IPS-18a (cell line): ENCODE data around the gene NARS2.
A peak's percentile ranks its signal among the peaks of the same experiment; 100 is the strongest.
"Not testable (repeated sequence)": the region's sequence is repeated elsewhere in the genome, so short reads cannot be mapped to it uniquely, and the experiment has no call there.

ENCODE experiments used
- H3K27ac ChIP-seq: one replicate; pipeline ENCODE4 v1.5.1; 2013; ENCODE audit warnings: low read length
- H3K27me3 ChIP-seq: one replicate; pipeline ENCODE4 v1.6.1; 2013; ENCODE audit warnings: mild to moderate bottlenecking, low read length; ENCODE audit not compliant: control insufficient read depth, insufficient read depth
- H3K36me3 ChIP-seq: one replicate; pipeline ENCODE4 v1.6.1; 2013; ENCODE audit warnings: low read depth, low read length; ENCODE audit not compliant: control insufficient read depth
- H3K4me1 ChIP-seq: one replicate; pipeline ENCODE4 v1.6.1; 2013; ENCODE audit warnings: low read depth, low read length; ENCODE audit not compliant: control insufficient read depth
- H3K4me3 ChIP-seq: one replicate; pipeline ENCODE4 v1.5.1; 2013; ENCODE audit warnings: low read length
- H3K9ac ChIP-seq: one replicate; pipeline ENCODE4 v1.6.1; 2013; ENCODE audit warnings: mild to moderate bottlenecking, low read length, moderate library complexity
- H3K9me3 ChIP-seq: one replicate; pipeline ENCODE4 v1.6.1; 2013; ENCODE audit warnings: low read depth, low read length; ENCODE audit not compliant: control insufficient read depth

Gene NARS2

GRCh38 chr11:78574386-78575381 is at the start of gene NARS2:
TSS of gene NARS2 (minus strand) at chr11:78574864. CDS start at chr11:78574488, 376 bp downstream.
- H3K36me3 ChIP-seq, result peaks cover 12% of the 10 kb centered on the region
- H3K27ac ChIP-seq, result no peak within 1 kb of the TSS
- peaks cover 9% of the 10 kb centered on the region for H3K4me1 ChIP-seq
- peak within 1 kb of the TSS; percentile 87 for H3K4me3 ChIP-seq
- H3K27me3 ChIP-seq, result no peaks in the 10 kb centered on the region
- H3K9me3 ChIP-seq, result no peaks in the 10 kb centered on the region
- peak within 1 kb of the TSS; percentile 80 for H3K9ac ChIP-seq

GRCh38 chr11:78622666-78623065 is 48.0 kb upstream of the NARS2 start:
- Histone ChIP-seq H3K4me1 (no peaks in the 10 kb centered on the region), H3K9ac (no peak overlapping the region), H3K27me3 (no peaks in the 10 kb centered on the region), H3K9me3 (peaks cover 9% of the 10 kb centered on the region), H3K36me3 (no peaks in the 10 kb centered on the region), H3K4me3 (no peak overlapping the region), H3K27ac (no peak overlapping the region)

GRCh38 chr11:78620159-78620558 is 45.5 kb upstream of the NARS2 start:
- H3K27me3 ChIP-seq, result no peaks in the 10 kb centered on the region
- peaks cover 9% of the 10 kb centered on the region for H3K9me3 ChIP-seq
- no peak overlapping the region for H3K4me3 ChIP-seq
- H3K27ac ChIP-seq, result no peak overlapping the region
- H3K4me1 ChIP-seq, result no peaks in the 10 kb centered on the region
- H3K9ac ChIP-seq, result no peak overlapping the region
- no peaks in the 10 kb centered on the region for H3K36me3 ChIP-seq

- Histone ChIP-seq H3K4me3 (no peak overlapping the region), H3K36me3 (no peaks in the 10 kb centered on the region), H3K4me1 (no peaks in the 10 kb centered on the region)
Measured at GRCh38 chr11:78615724-78616123, 41.1 kb upstream of the NARS2 start.

GRCh38 chr11:78613378-78613813 is 38.7 kb upstream of the NARS2 start:
- no peaks in the 10 kb centered on the region for H3K36me3 ChIP-seq
- no peak overlapping the region for H3K9ac ChIP-seq
- H3K9me3 ChIP-seq, result no peaks in the 10 kb centered on the region
- H3K27me3 ChIP-seq, result no peaks in the 10 kb centered on the region
- H3K4me1 ChIP-seq, result no peaks in the 10 kb centered on the region
- H3K27ac ChIP-seq, result no peak overlapping the region
- H3K4me3 ChIP-seq, result no peak overlapping the region

More at GRCh38 chr11:78615724-78616123, 41.1 kb upstream of the NARS2 start:
- Histone ChIP-seq H3K9me3 (peaks cover 9% of the 10 kb centered on the region), H3K27ac (no peak overlapping the region), H3K9ac (no peak overlapping the region), H3K27me3 (no peaks in the 10 kb centered on the region)

- no peaks in the 10 kb centered on the region for H3K36me3 ChIP-seq
- H3K27me3 ChIP-seq, result no peaks in the 10 kb centered on the region
- no peak overlapping the region for H3K4me3 ChIP-seq
- no peak overlapping the region for H3K9ac ChIP-seq
- no peaks in the 10 kb centered on the region for H3K4me1 ChIP-seq
- no peaks in the 10 kb centered on the region for H3K9me3 ChIP-seq
- no peak overlapping the region for H3K27ac ChIP-seq
Measured at GRCh38 chr11:78612721-78613377, 38.2 kb upstream of the NARS2 start.

- not testable (repeated sequence) for H3K9ac ChIP-seq, H3K4me1 ChIP-seq, H3K9me3 ChIP-seq, H3K27me3 ChIP-seq, H3K4me3 ChIP-seq, H3K36me3 ChIP-seq, H3K27ac ChIP-seq
Measured at GRCh38 chr11:78609321-78609720, 34.7 kb upstream of the NARS2 start.

- no peak overlapping the region for H3K4me3 ChIP-seq
- H3K27ac ChIP-seq, result no peak overlapping the region
- no peaks in the 10 kb centered on the region for H3K4me1 ChIP-seq
- no peaks in the 10 kb centered on the region for H3K36me3 ChIP-seq
- H3K27me3 ChIP-seq, result no peaks in the 10 kb centered on the region
- H3K9ac ChIP-seq, result no peak overlapping the region
- H3K9me3 ChIP-seq, result no peaks in the 10 kb centered on the region
Measured at GRCh38 chr11:78607696-78608095, 33.0 kb upstream of the NARS2 start.

- Histone ChIP-seq H3K27ac (no peak overlapping the region), H3K27me3 (no peaks in the 10 kb centered on the region), H3K9me3 (no peaks in the 10 kb centered on the region), H3K4me1 (no peaks in the 10 kb centered on the region), H3K9ac (no peak overlapping the region), H3K4me3 (no peak overlapping the region), H3K36me3 (no peaks in the 10 kb centered on the region)
Measured at GRCh38 chr11:78606667-78607066, 32.0 kb upstream of the NARS2 start.

GRCh38 chr11:78605296-78605695 is 30.6 kb upstream of the NARS2 start:
- H3K27ac ChIP-seq, result no peak overlapping the region
- no peaks in the 10 kb centered on the region for H3K9me3 ChIP-seq
- H3K27me3 ChIP-seq, result no peaks in the 10 kb centered on the region
- H3K4me1 ChIP-seq, result no peaks in the 10 kb centered on the region
- no peaks in the 10 kb centered on the region for H3K36me3 ChIP-seq
- no peak overlapping the region for H3K4me3 ChIP-seq
- no peak overlapping the region for H3K9ac ChIP-seq

GRCh38 chr11:78603792-78604191 is 29.1 kb upstream of the NARS2 start:
- Histone ChIP-seq H3K27ac (no peak overlapping the region), H3K27me3 (no peaks in the 10 kb centered on the region), H3K36me3 (no peaks in the 10 kb centered on the region), H3K9me3 (no peaks in the 10 kb centered on the region), H3K4me3 (no peak overlapping the region), H3K4me1 (no peaks in the 10 kb centered on the region), H3K9ac (no peak overlapping the region)
